GM19467 (cell line): Measurements from ENCODE around the gene CCDC60.

Experiments used
- ATAC-seq: cut with Tn5 transposase; IDR thresholded peaks from one replicate; pipeline ENCODE4 v1.9.1; 2021; ENCODE audit warnings: mild to moderate bottlenecking, moderate library complexity; ENCODE audit not compliant: unreplicated experiment

The CCDC60 gene

GRCh38 chr12:119334430-119335170 lies at the start of gene CCDC60:
Gene CCDC60, plus strand, starts transcription at chr12:119334729. Its CDS starts 448 bp downstream, at chr12:119335177.
- ATAC-seq: no peak

- no peak for ATAC-seq
Measured at GRCh38 chr12:119288576-119288975, 46.0 kb upstream of the CCDC60 start.

- ATAC-seq: no peak
Measured at GRCh38 chr12:119292893-119293630, 41.5 kb upstream of the CCDC60 start.

GRCh38 chr12:119294211-119294610 lies 40.3 kb upstream of the CCDC60 start:
- no peak for ATAC-seq

- ATAC-seq: no peak
Measured at GRCh38 chr12:119296535-119296934, 38.0 kb upstream of the CCDC60 start.

GRCh38 chr12:119299130-119299529 lies 35.4 kb upstream of the CCDC60 start:
- no peak for ATAC-seq

- no peak for ATAC-seq
Measured at GRCh38 chr12:119301379-119301778, 33.1 kb upstream of the CCDC60 start.

- ATAC-seq: no peak
Measured at GRCh38 chr12:119302451-119303080, 32.0 kb upstream of the CCDC60 start.

GRCh38 chr12:119306593-119306992 lies 27.9 kb upstream of the CCDC60 start:
- no peak for ATAC-seq

- ATAC-seq: no peak
Measured at GRCh38 chr12:119307747-119308146, 26.8 kb upstream of the CCDC60 start.

GRCh38 chr12:119308708-119309456 lies 25.6 kb upstream of the CCDC60 start:
- no peak for ATAC-seq

- ATAC-seq: no peak
Measured at GRCh38 chr12:119311878-119312277, 22.7 kb upstream of the CCDC60 start.

- no peak for ATAC-seq
Measured at GRCh38 chr12:119312904-119313303, 21.6 kb upstream of the CCDC60 start.

GRCh38 chr12:119314290-119314689 lies 20.2 kb upstream of the CCDC60 start:
- ATAC-seq: no peak

- no peak for ATAC-seq
Measured at GRCh38 chr12:119319638-119320037, 14.9 kb upstream of the CCDC60 start.

GRCh38 chr12:119320678-119321077 lies 13.9 kb upstream of the CCDC60 start:
- ATAC-seq: no peak

- ATAC-seq: no peak
Measured at GRCh38 chr12:119322301-119322723, 12.2 kb upstream of the CCDC60 start.

GRCh38 chr12:119325813-119326212 lies 8.7 kb upstream of the CCDC60 start:
- ATAC-seq: no peak

GRCh38 chr12:119326341-119326740 lies 8.2 kb upstream of the CCDC60 start:
- no peak for ATAC-seq

GRCh38 chr12:119327471-119327870 lies 7.1 kb upstream of the CCDC60 start:
- no peak for ATAC-seq

- no peak for ATAC-seq
Measured at GRCh38 chr12:119328111-119328510, 6.4 kb upstream of the CCDC60 start.
